GM21825 (cell line): Measurements from ENCODE around the gene SEMA5A.

Experiments used
- ATAC-seq: cut with Tn5 transposase; IDR thresholded peaks from one replicate; pipeline ENCODE4 v1.9.1; 2021; ENCODE audit warnings: mild to moderate bottlenecking, moderate library complexity; ENCODE audit not compliant: unreplicated experiment

Gene SEMA5A

DNA sequence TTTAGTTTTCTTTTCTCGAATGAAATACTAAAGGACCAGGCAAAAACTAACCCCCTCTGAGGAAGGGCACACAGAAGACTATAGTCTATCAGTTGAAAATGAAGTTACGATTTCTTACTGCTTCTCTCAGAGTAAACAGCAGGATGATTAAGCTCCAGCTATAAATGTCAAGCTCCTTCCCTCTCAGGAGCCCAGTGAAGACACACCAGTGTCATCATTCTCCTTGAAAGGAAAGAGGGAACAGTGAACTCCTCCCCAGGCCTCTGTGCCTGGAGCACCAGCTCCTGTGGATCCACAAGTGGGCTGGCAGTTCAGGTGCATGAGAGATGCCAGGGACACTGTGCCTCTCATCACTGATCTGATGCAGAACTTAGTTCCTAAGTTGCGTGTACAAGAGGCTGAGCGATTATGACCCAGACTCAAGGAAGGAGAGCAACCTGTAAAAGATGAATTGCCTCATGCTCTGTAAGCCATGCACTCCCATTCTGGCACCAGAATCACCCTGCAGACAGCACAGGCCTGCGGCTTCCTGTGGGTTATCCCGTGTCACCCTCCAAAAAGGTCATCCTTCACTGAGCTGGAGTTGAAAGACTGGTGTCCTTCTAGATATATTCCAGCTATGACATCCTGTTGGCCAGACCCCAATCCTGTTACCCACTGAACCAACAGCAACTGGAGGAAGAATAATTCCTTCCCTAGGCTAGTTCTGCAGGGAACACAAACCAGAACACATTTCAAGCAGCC is 394.0 kb downstream of the SEMA5A start:
- ATAC-seq = no peak

- no peak for ATAC-seq
Observed at GRCh38 chr5:9149988-9150387, 395.9 kb downstream of the SEMA5A start.

DNA sequence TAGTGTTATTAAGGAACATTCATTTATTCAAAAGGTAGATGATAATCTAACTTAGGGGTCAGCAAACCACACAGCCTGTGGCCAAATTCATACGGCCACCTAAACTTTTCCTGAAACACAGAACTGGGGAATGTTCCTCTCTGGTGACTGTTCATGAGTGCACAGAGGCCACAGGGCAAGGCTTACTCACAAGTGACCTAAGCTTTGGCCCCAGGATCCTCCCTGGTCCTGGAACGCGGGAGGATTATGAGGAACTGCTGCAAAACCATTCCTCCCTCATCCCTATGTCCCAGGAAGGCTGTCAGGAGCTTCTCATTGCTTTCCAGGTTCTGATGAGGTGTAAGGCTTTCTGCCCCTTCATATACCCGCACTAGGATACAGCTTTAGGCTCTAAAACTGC is 397.6 kb downstream of the SEMA5A start:
- no peak for ATAC-seq

DNA sequence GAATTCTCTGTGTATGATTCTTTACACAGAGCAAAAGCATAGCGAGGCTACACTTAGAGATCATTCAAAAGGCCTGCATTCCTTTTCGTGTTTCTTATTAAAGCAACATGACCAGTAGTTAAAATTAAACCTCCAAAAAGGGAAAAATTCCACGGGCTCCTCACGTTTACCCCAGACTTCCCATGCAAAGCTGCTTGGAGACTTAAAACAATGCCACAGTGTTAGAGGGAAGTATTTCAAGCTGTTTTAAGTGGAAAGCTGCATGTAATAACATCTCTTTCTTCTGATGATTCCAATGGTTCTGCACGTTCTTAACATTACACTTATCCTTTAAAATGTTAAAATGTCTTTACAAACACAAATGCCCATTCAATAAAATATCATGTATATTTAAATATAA is 405.2 kb downstream of the SEMA5A start:
- no peak for ATAC-seq

- ATAC-seq = no peak
Observed at GRCh38 chr5:9140202-9140601, 405.7 kb downstream of the SEMA5A start.

- no peak for ATAC-seq
Observed at GRCh38 chr5:9139344-9139743, 406.5 kb downstream of the SEMA5A start.

DNA sequence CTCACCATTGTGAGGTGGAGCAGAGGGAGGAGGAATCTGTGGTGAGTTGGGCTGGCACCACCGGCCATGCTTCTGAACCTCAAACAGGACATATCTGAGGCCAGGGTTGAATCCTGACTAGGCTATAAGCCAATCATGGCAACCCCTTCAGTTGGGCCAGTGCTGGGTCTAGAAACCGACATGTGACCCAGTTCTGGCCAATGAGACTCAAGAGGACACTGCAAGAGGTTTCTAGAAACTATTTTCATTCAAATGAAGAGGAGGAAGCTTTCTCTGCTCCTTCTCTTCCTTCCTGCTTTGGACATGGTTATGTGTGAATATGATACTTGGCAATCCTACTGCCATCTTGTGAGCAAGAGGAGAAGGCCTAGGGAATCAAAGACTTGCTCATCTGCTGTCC is 417.7 kb downstream of the SEMA5A start:
- ATAC-seq = no peak

DNA sequence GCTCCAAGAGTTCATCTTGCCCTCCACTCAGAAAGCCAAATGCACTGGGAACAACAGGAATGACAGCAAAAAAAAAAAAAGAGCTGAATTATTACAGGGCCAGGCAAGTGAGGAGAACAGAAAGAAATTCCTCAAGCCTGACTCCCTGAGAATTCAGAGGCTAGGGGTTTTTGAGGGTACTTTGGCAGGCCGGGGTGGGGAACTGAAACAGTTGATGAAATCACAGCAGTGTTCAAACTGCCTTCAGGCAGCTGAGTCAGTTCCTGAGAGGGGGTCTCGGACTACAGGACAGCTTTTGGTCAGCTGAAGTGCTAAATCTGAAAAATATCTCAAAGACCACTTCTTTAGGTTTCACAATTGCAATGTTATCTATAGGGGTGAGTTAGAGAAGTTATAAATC is 419.4 kb downstream of the SEMA5A start:
- no peak for ATAC-seq

DNA sequence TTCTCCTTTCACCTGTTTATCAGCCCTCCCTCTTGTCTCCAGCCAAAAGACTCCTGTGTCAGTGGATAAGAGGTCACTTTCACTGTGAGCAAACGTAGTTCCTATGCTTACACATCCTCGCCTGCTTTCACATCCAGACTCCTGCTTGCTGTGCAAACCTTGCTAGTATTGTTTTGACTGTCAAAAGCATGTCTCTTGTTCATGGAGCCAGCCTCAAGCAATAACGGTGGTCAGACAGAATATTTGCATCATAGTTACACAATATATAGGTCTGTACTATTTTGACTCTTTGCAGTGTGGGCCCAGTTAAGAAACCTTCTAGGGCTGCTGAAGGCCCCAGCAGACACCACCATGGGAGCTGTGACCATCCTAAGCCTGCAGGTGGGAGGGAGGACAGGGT is 420.0 kb downstream of the SEMA5A start:
- no peak for ATAC-seq

DNA sequence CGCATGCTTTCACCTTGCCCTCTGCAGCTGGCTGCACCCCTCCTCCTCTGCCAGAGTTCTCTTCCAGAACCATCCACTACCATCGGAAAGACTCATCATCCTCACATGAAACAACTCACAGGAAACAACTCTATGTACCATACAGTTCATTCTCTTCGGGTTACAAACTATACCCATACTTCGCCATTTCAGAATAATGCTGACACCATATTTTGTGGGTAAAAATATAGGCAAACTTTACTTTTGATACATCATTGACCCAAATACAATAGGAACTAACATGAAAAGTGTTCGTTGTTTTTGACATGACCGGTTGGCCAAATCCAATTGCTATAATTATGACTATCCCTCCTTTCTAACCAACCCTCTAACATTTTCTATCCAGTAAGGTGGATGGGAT is 421.0 kb downstream of the SEMA5A start:
- no peak for ATAC-seq

DNA sequence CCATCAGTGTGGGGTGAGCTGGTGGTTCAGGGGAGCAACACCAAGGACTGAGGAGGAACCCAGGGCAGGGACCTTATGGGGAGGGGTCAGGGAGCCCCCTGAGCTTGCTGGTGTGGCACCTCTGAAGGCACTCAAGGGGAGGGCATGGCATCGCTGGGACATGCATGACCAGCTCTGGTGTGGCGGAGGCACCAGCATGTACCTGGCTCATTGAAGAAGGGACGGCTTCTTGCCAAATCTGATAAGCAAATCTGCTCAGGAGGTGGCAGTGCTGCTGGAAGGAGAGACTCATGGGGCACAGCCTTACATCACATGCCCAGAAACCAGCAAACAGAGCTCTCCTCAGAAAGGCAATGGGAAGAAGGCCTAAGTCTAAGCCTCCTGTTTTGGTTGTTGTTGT is 421.8 kb downstream of the SEMA5A start:
- ATAC-seq = no peak

DNA sequence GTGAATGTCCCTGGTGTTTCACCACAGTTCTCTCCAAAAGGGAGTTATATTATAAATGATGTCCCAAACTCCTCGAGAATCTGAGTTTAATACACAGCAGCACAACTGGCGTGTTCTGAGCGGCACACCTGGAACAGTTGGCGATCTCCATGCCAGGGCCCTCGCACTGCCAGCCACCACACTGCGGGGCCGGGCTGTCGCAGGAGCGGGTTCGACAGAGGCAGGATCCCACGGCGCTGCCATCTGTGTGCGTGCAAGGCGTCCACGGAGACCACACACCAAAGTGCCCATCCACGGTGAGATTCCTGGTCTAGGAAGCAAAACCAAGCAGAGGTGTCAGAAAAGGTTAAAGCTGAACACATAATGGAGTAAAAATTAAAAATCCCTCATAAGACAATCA is 423.3 kb downstream of the SEMA5A start:
- ATAC-seq = no peak

DNA sequence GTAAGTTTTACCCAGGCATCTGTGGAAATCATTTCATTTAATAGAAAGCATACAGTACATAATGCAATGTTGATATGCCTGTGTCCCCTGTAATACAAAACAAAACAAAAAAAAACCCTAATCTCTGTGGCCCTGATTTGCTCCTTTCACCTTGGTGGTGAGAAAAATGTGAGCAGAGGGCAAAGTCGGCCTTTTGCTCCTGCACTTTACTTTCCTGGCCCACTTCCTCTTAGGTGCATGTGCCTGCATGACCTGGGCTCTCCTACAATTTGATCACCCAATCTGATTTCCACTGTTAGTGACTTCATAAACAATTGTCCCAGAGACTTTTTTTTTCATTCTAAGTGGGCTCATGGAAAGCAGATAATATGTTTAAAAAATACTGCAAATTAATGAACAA is 424.3 kb downstream of the SEMA5A start:
- ATAC-seq = no peak

- ATAC-seq = no peak
Observed at GRCh38 chr5:9118852-9119251, 427.0 kb downstream of the SEMA5A start.

GRCh38 chr5:9115093-9115492 is 430.8 kb downstream of the SEMA5A start:
- no peak for ATAC-seq

GRCh38 chr5:9112520-9113291 is 433.2 kb downstream of the SEMA5A start:
- ATAC-seq = no peak

- no peak for ATAC-seq
Observed at GRCh38 chr5:9108162-9108561, 437.7 kb downstream of the SEMA5A start.

DNA sequence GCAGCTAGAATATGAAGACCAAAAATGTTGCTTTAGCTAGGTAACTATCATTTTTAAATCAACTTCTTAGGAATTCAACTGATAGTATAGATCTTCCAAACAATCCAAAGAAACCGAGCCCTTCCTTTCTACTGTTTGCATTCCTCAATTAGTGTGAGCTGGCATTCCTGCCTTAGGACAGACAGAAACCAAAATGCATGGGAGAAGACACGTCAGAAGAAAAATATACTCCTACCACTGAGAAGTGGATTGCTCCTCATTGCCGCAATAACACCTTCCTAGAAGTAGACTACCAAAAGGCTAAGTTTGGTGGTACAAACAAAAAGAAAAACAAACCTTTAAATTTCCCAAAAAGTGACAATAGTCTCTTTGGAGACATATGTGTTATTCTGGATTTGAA is 440.0 kb downstream of the SEMA5A start:
- ATAC-seq = no peak

- no peak for ATAC-seq
Observed at GRCh38 chr5:9104571-9105339, 441.1 kb downstream of the SEMA5A start.

DNA sequence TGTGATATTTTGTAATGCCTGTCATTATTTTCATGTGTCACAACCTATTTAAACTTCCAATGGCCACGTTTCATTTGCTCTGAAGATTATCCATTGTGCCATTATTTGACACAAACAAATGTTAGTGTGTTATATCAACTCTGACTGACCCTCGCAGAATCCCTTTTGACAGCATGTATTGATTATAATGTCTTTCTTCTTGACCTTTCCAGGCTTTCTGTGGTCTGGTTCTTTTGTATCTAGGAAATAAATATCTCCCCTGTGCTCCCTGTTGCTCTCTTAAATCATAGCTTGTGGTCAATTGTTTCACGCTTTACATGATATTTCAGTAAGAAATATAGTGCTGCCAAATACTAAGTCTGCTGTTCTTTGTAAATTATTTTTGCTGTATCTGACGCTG is 442.6 kb downstream of the SEMA5A start:
- no peak for ATAC-seq

DNA sequence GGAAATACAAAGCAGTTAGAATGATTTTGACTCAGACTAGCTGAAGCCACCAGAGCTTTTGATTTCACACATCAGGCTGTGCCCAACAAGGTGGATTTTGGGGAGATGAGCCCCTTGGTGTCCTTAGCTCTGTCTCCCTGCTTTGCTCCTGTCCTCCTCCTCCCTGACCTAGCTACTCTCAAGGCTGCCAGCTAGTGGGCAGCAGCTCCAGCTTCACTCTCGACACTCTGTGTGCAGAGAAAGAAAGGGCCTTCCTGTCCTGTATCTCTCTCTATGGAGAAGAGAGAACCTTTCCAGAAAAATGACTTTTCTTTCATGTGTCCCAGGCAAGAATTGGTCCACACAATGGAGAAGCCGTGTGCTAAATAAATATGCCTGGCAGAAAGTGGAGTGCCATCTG is 446.2 kb downstream of the SEMA5A start:
- no peak for ATAC-seq

- ATAC-seq = no peak
Observed at GRCh38 chr5:9098990-9099389, 446.9 kb downstream of the SEMA5A start.
